ENCODE measurements around the gene RPE65.

GRCh38 chr1:68493193-68493592, 43.4 kb upstream of the RPE65 start:
- TF ChIP-seq, protein P1, sequence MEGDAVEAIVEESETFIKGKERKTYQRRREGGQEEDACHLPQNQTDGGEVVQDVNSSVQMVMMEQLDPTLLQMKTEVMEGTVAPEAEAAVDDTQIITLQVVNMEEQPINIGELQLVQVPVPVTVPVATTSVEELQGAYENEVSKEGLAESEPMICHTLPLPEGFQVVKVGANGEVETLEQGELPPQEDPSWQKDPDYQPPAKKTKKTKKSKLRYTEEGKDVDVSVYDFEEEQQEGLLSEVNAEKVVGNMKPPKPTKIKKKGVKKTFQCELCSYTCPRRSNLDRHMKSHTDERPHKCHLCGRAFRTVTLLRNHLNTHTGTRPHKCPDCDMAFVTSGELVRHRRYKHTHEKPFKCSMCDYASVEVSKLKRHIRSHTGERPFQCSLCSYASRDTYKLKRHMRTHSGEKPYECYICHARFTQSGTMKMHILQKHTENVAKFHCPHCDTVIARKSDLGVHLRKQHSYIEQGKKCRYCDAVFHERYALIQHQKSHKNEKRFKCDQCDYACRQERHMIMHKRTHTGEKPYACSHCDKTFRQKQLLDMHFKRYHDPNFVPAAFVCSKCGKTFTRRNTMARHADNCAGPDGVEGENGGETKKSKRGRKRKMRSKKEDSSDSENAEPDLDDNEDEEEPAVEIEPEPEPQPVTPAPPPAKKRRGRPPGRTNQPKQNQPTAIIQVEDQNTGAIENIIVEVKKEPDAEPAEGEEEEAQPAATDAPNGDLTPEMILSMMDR (IDR thresholded peaks at IDR 0.05) = no peak
- TF ChIP-seq POLR2A (IDR thresholded peaks at IDR 0.05) = no peak
